ENCODE measurements around the gene GPC6.

Gene GPC6

DNA sequence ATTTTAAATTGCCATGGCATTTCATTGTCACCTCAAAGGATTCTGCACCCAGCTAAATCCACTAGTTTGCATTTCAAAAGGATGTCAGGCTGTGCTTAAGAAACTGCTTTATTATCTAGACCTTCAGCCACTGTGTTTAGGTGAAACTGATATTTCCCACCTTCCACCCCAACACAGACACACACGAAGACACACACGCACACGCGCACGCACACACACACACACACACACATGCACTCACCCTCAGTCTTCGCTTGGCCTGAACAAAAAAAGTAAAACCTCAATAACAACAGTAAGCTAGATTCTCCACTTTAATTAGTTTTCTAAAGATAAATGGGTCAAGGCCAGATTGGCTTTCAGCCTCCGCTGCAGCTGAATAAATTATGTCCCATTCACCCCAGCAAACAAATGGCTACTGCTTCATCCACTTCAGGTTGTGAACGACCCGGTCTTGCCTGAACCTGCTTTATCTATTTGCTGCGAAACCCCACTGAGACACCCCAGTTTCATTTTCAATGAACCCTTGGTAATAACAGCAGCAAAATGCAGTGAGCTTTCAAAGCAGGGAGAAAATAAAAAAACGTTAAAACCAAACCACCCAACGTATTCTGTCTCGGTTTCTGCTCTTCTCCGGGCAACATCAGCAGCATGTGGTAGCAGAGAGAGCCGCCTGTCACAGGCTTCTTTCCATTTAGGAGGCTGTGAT is 1086.1 kb downstream of the GPC6 start:
- H3K9ac ChIP-seq (ENCODE audit: low read depth in 1 of 2, low read length in 2 of 2) = no peak overlapping the region
- H3K27ac ChIP-seq (ENCODE audit: low read depth, low read length) = no peak overlapping the region
- H3K4me3 ChIP-seq (ENCODE audit: low read depth in 1 of 2, low read length in 2 of 2) = no peak overlapping the region
- no peaks in the 10 kb centered on the region for H3K27me3 ChIP-seq (ENCODE audit: control insufficient read depth in 1 of 2, insufficient read depth in 2 of 2, low read length in 2 of 2)
- no peaks in the 10 kb centered on the region for H3K36me3 ChIP-seq (ENCODE audit: control insufficient read depth in 1 of 2, insufficient read depth in 2 of 2, low read length in 2 of 2)
- no peaks in the 10 kb centered on the region for H3K9me3 ChIP-seq (ENCODE audit: control insufficient read depth in 1 of 2, low read length in 2 of 2)
- no peaks in the 10 kb centered on the region for H3K4me1 ChIP-seq (ENCODE audit: control insufficient read depth in 1 of 2, insufficient read depth in 2 of 2, low read length in 2 of 2)

DNA sequence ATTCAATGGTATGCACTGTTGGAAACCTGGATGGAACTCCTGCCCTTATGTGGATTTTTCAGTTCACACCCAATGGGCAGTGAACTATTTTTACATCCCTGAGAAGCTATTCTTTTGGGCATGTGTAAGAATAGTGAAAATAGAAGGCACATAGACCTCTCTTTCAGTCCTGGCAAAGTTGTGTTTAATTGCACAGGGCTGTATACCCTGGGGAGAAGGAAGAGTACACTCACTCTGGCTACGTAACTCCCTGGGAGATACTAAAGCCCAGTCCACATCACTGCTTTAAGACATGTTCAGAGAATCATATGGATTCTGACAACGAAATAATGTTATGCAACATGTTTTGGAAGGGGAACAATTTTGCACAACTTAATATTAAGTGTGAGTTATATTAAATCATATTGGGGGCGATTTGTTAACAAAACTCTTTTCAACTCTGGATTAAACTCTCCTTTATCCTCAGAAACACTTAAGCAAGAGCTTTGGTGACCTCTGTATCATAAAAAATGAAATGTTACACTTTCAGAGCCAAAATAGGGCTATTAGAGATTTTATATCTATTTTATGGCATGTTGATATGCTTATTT is 1086.8 kb downstream of the GPC6 start:
- Histone ChIP-seq H3K4me3 (ENCODE audit: low read depth in 1 of 2, low read length in 2 of 2) (no peak overlapping the region), H3K9ac (ENCODE audit: low read depth in 1 of 2, low read length in 2 of 2) (no peak overlapping the region), H3K36me3 (ENCODE audit: control insufficient read depth in 1 of 2, insufficient read depth in 2 of 2, low read length in 2 of 2) (no peaks in the 10 kb centered on the region), H3K4me1 (ENCODE audit: control insufficient read depth in 1 of 2, insufficient read depth in 2 of 2, low read length in 2 of 2) (no peaks in the 10 kb centered on the region), H3K27me3 (ENCODE audit: control insufficient read depth in 1 of 2, insufficient read depth in 2 of 2, low read length in 2 of 2) (no peaks in the 10 kb centered on the region), H3K9me3 (ENCODE audit: control insufficient read depth in 1 of 2, low read length in 2 of 2) (no peaks in the 10 kb centered on the region), H3K27ac (ENCODE audit: low read depth, low read length) (no peak overlapping the region)

DNA sequence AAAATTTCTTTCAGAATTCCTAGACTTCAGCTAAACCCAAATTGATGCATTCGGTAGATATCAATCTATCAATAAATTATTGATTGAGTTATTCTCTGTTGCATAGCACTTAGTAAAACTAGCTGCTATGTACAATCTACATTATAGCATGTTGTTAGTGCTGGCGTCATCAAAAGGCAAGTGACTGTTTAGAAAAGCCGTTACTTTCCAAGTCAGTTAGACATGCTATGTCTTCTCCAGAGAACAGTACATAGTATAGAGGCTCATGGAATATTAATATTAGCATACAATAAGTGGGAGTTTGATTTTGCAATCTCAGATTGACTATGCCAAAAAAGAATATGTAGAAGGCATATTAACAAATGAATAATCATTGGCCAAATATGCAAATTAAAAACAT is 1087.3 kb downstream of the GPC6 start:
- H3K4me1 ChIP-seq (ENCODE audit: control insufficient read depth in 1 of 2, insufficient read depth in 2 of 2, low read length in 2 of 2) = no peaks in the 10 kb centered on the region
- no peak overlapping the region for H3K27ac ChIP-seq (ENCODE audit: low read depth, low read length)
- no peak overlapping the region for H3K4me3 ChIP-seq (ENCODE audit: low read depth in 1 of 2, low read length in 2 of 2)
- no peaks in the 10 kb centered on the region for H3K27me3 ChIP-seq (ENCODE audit: control insufficient read depth in 1 of 2, insufficient read depth in 2 of 2, low read length in 2 of 2)
- H3K9ac ChIP-seq (ENCODE audit: low read depth in 1 of 2, low read length in 2 of 2) = no peak overlapping the region
- H3K36me3 ChIP-seq (ENCODE audit: control insufficient read depth in 1 of 2, insufficient read depth in 2 of 2, low read length in 2 of 2) = no peaks in the 10 kb centered on the region
- H3K9me3 ChIP-seq (ENCODE audit: control insufficient read depth in 1 of 2, low read length in 2 of 2) = no peaks in the 10 kb centered on the region

DNA sequence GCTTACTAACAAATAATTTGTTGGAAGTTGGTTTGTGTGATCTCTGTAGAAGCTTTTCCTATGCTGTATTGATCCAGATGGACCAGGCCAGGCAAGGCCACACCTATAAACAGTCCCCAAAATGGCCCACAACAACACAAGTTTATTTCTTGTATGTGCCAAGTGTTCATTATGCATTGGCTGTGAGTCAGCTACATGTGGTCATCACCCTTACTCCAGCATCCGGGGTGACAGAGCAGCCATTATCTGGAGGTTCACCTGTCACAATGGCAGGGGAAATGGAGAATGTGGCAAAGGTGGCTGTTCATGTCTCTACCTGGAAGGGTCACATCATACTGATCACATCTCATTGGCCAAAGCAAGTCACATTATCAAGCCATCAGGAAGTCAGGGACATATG is 1088.6 kb downstream of the GPC6 start:
- Histone ChIP-seq H3K27ac (ENCODE audit: low read depth, low read length) (no peak overlapping the region), H3K36me3 (ENCODE audit: control insufficient read depth in 1 of 2, insufficient read depth in 2 of 2, low read length in 2 of 2) (no peaks in the 10 kb centered on the region), H3K4me3 (ENCODE audit: low read depth in 1 of 2, low read length in 2 of 2) (no peak overlapping the region), H3K9ac (ENCODE audit: low read depth in 1 of 2, low read length in 2 of 2) (no peak overlapping the region), H3K9me3 (ENCODE audit: control insufficient read depth in 1 of 2, low read length in 2 of 2) (no peaks in the 10 kb centered on the region), H3K27me3 (ENCODE audit: control insufficient read depth in 1 of 2, insufficient read depth in 2 of 2, low read length in 2 of 2) (no peaks in the 10 kb centered on the region), H3K4me1 (ENCODE audit: control insufficient read depth in 1 of 2, insufficient read depth in 2 of 2, low read length in 2 of 2) (no peaks in the 10 kb centered on the region)

- H3K27me3 ChIP-seq (ENCODE audit: control insufficient read depth in 1 of 2, insufficient read depth in 2 of 2, low read length in 2 of 2) = no peaks in the 10 kb centered on the region
- no peaks in the 10 kb centered on the region for H3K9me3 ChIP-seq (ENCODE audit: control insufficient read depth in 1 of 2, low read length in 2 of 2)
- no peak overlapping the region for H3K27ac ChIP-seq (ENCODE audit: low read depth, low read length)
- no peaks in the 10 kb centered on the region for H3K4me1 ChIP-seq (ENCODE audit: control insufficient read depth in 1 of 2, insufficient read depth in 2 of 2, low read length in 2 of 2)
- no peak overlapping the region for H3K9ac ChIP-seq (ENCODE audit: low read depth in 1 of 2, low read length in 2 of 2)
- H3K36me3 ChIP-seq (ENCODE audit: control insufficient read depth in 1 of 2, insufficient read depth in 2 of 2, low read length in 2 of 2) = no peaks in the 10 kb centered on the region
- no peak overlapping the region for H3K4me3 ChIP-seq (ENCODE audit: low read depth in 1 of 2, low read length in 2 of 2)
These were observed 1090.5 kb downstream of the GPC6 start for GRCh38 chr13:94317063-94317491.

DNA sequence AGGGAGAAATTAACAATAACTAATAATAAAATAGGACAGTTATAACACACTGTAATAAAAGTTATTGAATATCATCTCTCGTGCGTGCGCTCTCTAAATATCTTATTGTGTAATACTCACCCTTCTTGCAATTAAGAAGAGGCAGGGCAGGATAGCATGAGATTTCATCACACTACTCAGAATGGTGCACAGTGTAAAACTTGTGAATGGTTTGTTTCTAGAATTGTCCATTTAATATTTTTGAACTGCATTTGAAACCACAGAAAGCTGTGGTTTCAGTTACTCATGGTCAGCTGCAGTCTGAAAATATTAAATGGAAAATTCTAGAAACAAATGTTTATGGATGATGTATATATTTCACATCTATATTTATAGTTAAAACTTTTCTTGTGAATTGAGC is 1091.8 kb downstream of the GPC6 start:
- no peaks in the 10 kb centered on the region for H3K27me3 ChIP-seq (ENCODE audit: control insufficient read depth in 1 of 2, insufficient read depth in 2 of 2, low read length in 2 of 2)
- H3K4me3 ChIP-seq (ENCODE audit: low read depth in 1 of 2, low read length in 2 of 2) = no peak overlapping the region
- no peaks in the 10 kb centered on the region for H3K36me3 ChIP-seq (ENCODE audit: control insufficient read depth in 1 of 2, insufficient read depth in 2 of 2, low read length in 2 of 2)
- H3K9me3 ChIP-seq (ENCODE audit: control insufficient read depth in 1 of 2, low read length in 2 of 2) = no peaks in the 10 kb centered on the region
- no peak overlapping the region for H3K27ac ChIP-seq (ENCODE audit: low read depth, low read length)
- no peak overlapping the region for H3K9ac ChIP-seq (ENCODE audit: low read depth in 1 of 2, low read length in 2 of 2)
- H3K4me1 ChIP-seq (ENCODE audit: control insufficient read depth in 1 of 2, insufficient read depth in 2 of 2, low read length in 2 of 2) = no peaks in the 10 kb centered on the region

- H3K9ac ChIP-seq (ENCODE audit: low read depth in 1 of 2, low read length in 2 of 2) = no peak overlapping the region
- H3K9me3 ChIP-seq (ENCODE audit: control insufficient read depth in 1 of 2, low read length in 2 of 2) = no peaks in the 10 kb centered on the region
- H3K27me3 ChIP-seq (ENCODE audit: control insufficient read depth in 1 of 2, insufficient read depth in 2 of 2, low read length in 2 of 2) = no peaks in the 10 kb centered on the region
These were observed 1092.9 kb downstream of the GPC6 start for GRCh38 chr13:94319501-94319900.

DNA sequence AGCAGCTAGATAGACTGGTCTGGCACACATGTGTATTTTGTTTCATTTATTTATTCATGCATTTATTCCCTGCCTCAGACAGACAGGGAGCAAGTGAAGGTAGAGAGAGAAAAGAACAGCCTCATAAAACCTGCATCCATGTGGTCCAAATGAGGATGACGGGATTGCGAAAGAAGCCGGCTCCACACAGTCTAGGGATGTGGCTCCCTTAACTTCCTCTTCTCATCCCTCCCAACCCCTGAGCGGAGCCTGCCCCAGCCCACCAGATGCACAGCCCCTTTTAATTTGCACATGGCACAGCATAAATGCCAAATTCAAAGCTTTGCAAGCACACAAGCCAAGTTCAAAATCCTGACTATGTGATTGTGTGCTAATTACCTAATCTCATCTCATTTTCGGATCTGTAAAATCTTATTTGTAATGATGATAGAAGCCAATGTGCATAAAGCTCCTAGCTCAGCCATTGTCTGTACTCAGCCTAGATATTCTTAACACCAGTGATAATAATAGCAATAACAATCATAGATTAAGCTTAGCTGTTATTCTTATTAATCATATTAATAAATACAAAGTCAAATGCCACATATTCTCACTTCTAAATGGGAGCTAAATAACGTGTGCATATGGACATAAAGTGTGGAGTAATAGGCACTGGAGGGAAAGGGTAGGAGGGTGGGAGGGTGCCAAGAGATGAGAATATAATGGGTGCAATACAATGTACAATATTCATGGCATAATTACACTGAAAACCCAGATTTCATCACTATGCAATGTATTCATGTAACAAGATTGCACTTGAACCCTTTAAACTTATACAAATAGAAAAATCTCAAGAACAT is 1096.5 kb downstream of the GPC6 start:
- Histone ChIP-seq H3K27ac (ENCODE audit: low read depth, low read length) (no peak overlapping the region), H3K9me3 (ENCODE audit: control insufficient read depth in 1 of 2, low read length in 2 of 2) (no peaks in the 10 kb centered on the region), H3K36me3 (ENCODE audit: control insufficient read depth in 1 of 2, insufficient read depth in 2 of 2, low read length in 2 of 2) (no peaks in the 10 kb centered on the region), H3K4me3 (ENCODE audit: low read depth in 1 of 2, low read length in 2 of 2) (no peak overlapping the region), H3K9ac (ENCODE audit: low read depth in 1 of 2, low read length in 2 of 2) (no peak overlapping the region), H3K27me3 (ENCODE audit: control insufficient read depth in 1 of 2, insufficient read depth in 2 of 2, low read length in 2 of 2) (no peaks in the 10 kb centered on the region), H3K4me1 (ENCODE audit: control insufficient read depth in 1 of 2, insufficient read depth in 2 of 2, low read length in 2 of 2) (peaks cover 4 to 11% of the 10 kb centered on the region in 2 donors)

More at GRCh38 chr13:94319501-94319900, 1092.9 kb downstream of the GPC6 start:
- Histone ChIP-seq H3K4me1 (ENCODE audit: control insufficient read depth in 1 of 2, insufficient read depth in 2 of 2, low read length in 2 of 2) (no peaks in the 10 kb centered on the region), H3K36me3 (ENCODE audit: control insufficient read depth in 1 of 2, insufficient read depth in 2 of 2, low read length in 2 of 2) (no peaks in the 10 kb centered on the region), H3K4me3 (ENCODE audit: low read depth in 1 of 2, low read length in 2 of 2) (no peak overlapping the region), H3K27ac (ENCODE audit: low read depth, low read length) (no peak overlapping the region)

- peaks cover 7 to 13% of the 10 kb centered on the region in 2 donors for H3K4me1 ChIP-seq (ENCODE audit: control insufficient read depth in 1 of 2, insufficient read depth in 2 of 2, low read length in 2 of 2)
- H3K27ac ChIP-seq (ENCODE audit: low read depth, low read length) = no peak overlapping the region
- no peaks in the 10 kb centered on the region for H3K9me3 ChIP-seq (ENCODE audit: control insufficient read depth in 1 of 2, low read length in 2 of 2)
- H3K27me3 ChIP-seq (ENCODE audit: control insufficient read depth in 1 of 2, insufficient read depth in 2 of 2, low read length in 2 of 2) = no peaks in the 10 kb centered on the region
- no peaks in the 10 kb centered on the region for H3K36me3 ChIP-seq (ENCODE audit: control insufficient read depth in 1 of 2, insufficient read depth in 2 of 2, low read length in 2 of 2)
- H3K9ac ChIP-seq (ENCODE audit: low read depth in 1 of 2, low read length in 2 of 2) = no peak overlapping the region
- H3K4me3 ChIP-seq (ENCODE audit: low read depth in 1 of 2, low read length in 2 of 2) = no peak overlapping the region
These were observed 1097.5 kb downstream of the GPC6 start for GRCh38 chr13:94323764-94324758.

Data from duodenal mucosa (tissue), 2 donors.